H9 (cell line): Measurements from ENCODE around the gene ARHGAP10. TPM values are rescaled to one million over a fixed set of nuclear protein-coding genes. Genes with fewer than 3 reads are reported as not detected.

Source experiments
- DNase-seq: peaks from one replicate; pipeline ENCODE4 v3.0.0-alpha.2; 2017
- H2AFZ ChIP-seq: one replicate; pipeline ENCODE4 v1.6.1; 2013; ENCODE audit warnings: mild to moderate bottlenecking, low read length, control low read depth, moderate library complexity
- H2AK5ac ChIP-seq: 2 replicates; pipeline ENCODE4 v1.6.1; 2013; ENCODE audit warnings: low read length, control low read depth, mixed read lengths; ENCODE audit not compliant: insufficient read length
- H2BK120ac ChIP-seq: one replicate; pipeline ENCODE4 v1.6.1; 2013; ENCODE audit warnings: low read depth, mild to moderate bottlenecking, low read length, control low read depth, inconsistent platforms; ENCODE audit not compliant: poor library complexity, severe bottlenecking
- H2BK12ac ChIP-seq: 2 replicates; pipeline ENCODE4 v1.6.1; 2013; ENCODE audit warnings: low read length, control low read depth, mixed read lengths, low read depth; ENCODE audit not compliant: insufficient read length
- H2BK15ac ChIP-seq: 2 replicates; pipeline ENCODE4 v1.6.1; 2013; ENCODE audit warnings: low read depth, low read length, control low read depth
- H2BK20ac ChIP-seq: one replicate; pipeline ENCODE4 v1.6.1; 2013; ENCODE audit warnings: low read depth, mild to moderate bottlenecking, low read length, control low read depth, inconsistent platforms; ENCODE audit not compliant: poor library complexity, severe bottlenecking
- H2BK5ac ChIP-seq: 2 replicates; pipeline ENCODE4 v1.6.1; 2013; ENCODE audit warnings: low read length, control low read depth, mixed read lengths; ENCODE audit not compliant: insufficient read length
- H3K14ac ChIP-seq: 2 replicates; pipeline ENCODE4 v1.6.1; 2013; ENCODE audit warnings: low read length, control low read depth; ENCODE audit not compliant: insufficient read depth
- H3K18ac ChIP-seq: 2 replicates; pipeline ENCODE4 v1.6.1; 2013; ENCODE audit warnings: low read depth, mild to moderate bottlenecking, mixed read lengths, low read length, control low read depth; ENCODE audit not compliant: insufficient read length
- H3K23ac ChIP-seq: 2 replicates; pipeline ENCODE4 v1.6.1; 2013; ENCODE audit warnings: low read length, control low read depth, mixed read lengths, low read depth; ENCODE audit not compliant: insufficient read length
- H3K23me2 ChIP-seq: 2 replicates; pipeline ENCODE4 v1.6.1; 2013; ENCODE audit warnings: low read depth, mild to moderate bottlenecking, mixed read lengths, low read length, control low read depth; ENCODE audit not compliant: insufficient read length, poor library complexity, severe bottlenecking
- H3K27ac ChIP-seq: 2 replicates; pipeline ENCODE4 v1.5.1; 2013; ENCODE audit warnings: low read length, control low read depth, mixed read lengths, low read depth; ENCODE audit not compliant: insufficient read length
- H3K27me3 ChIP-seq: 2 replicates; pipeline ENCODE4 v1.6.1; 2013; ENCODE audit warnings: low read length, control low read depth, inconsistent platforms; ENCODE audit not compliant: insufficient read depth
- H3K4ac ChIP-seq: 2 replicates; pipeline ENCODE4 v1.6.1; 2013; ENCODE audit warnings: low read depth, mild to moderate bottlenecking, control low read depth, inconsistent platforms, low read length, moderate library complexity
- H3K4me1 ChIP-seq: 2 replicates; pipeline ENCODE4 v1.6.1; 2013; ENCODE audit warnings: low read length, control low read depth, inconsistent platforms; ENCODE audit not compliant: insufficient read depth
- H3K4me2 ChIP-seq: 2 replicates; pipeline ENCODE4 v1.6.1; 2013; ENCODE audit warnings: low read length, control low read depth, mixed read lengths; ENCODE audit not compliant: insufficient read length, insufficient read depth
- H3K56ac ChIP-seq: 2 replicates; pipeline ENCODE4 v1.6.1; 2013; ENCODE audit warnings: low read depth, mild to moderate bottlenecking, mixed read lengths, low read length, control low read depth; ENCODE audit not compliant: insufficient read length
- H3K79me1 ChIP-seq: 2 replicates; pipeline ENCODE4 v1.6.1; 2013; ENCODE audit warnings: low read depth, mild to moderate bottlenecking, moderate library complexity, low read length, control low read depth, inconsistent platforms; ENCODE audit not compliant: insufficient read depth, poor library complexity, severe bottlenecking
- H3K79me2 ChIP-seq: 2 replicates; pipeline ENCODE4 v1.6.1; 2013; ENCODE audit warnings: low read length, control low read depth, inconsistent platforms; ENCODE audit not compliant: insufficient read depth
- H3K9ac ChIP-seq: 2 replicates; pipeline ENCODE4 v1.6.1; 2013; ENCODE audit warnings: low read length, control low read depth, mixed read lengths; ENCODE audit not compliant: insufficient read length; ENCODE audit errors: extremely low read depth
- H3K9me3 ChIP-seq: one replicate; pipeline ENCODE4 v1.6.1; 2013; ENCODE audit warnings: low read depth, low read length, inconsistent platforms; ENCODE audit not compliant: control insufficient read depth
- H3T11ph ChIP-seq: one replicate; pipeline ENCODE4 v1.6.1; 2013; ENCODE audit warnings: mild to moderate bottlenecking, low read length, control low read depth, inconsistent platforms
- H4K20me1 ChIP-seq: one replicate; pipeline ENCODE4 v1.6.1; 2013; ENCODE audit not compliant: control insufficient read depth, insufficient read length, insufficient read depth
- H4K5ac ChIP-seq: 2 replicates; pipeline ENCODE4 v1.6.1; 2013; ENCODE audit warnings: low read depth, mild to moderate bottlenecking, mixed read lengths, low read length, control low read depth; ENCODE audit not compliant: insufficient read length
- H4K8ac ChIP-seq: replicated peaks from 2 replicates; pipeline ENCODE4 v1.6.1; 2013; ENCODE audit warnings: low read length, control low read depth, mixed read lengths, low read depth; ENCODE audit not compliant: insufficient read length
- H4K91ac ChIP-seq: 2 replicates; pipeline ENCODE4 v1.6.1; 2013; ENCODE audit warnings: low read depth, mild to moderate bottlenecking, moderate library complexity, mixed read lengths, low read length, control low read depth; ENCODE audit not compliant: insufficient read length
- H3K27ac Mint-ChIP-seq, 3 experiments: 2 replicates in 2 of 3; 3 replicates in 1 of 3; pipeline ENCODE4 v1.8.0; 2020 to 2021; ENCODE audit warnings: mixed read lengths in 3 of 3, mild to moderate bottlenecking in 1 of 3, moderate library complexity in 1 of 3
- H3K27me3 Mint-ChIP-seq: 2 replicates; pipeline ENCODE4 v1.8.0; 2021; ENCODE audit warnings: low read depth, mild to moderate bottlenecking, moderate library complexity, mixed read lengths
- H3K36me3 Mint-ChIP-seq, 3 experiments: 2 replicates in 2 of 3; 3 replicates in 1 of 3; pipeline ENCODE4 v1.8.0; 2020 to 2021; ENCODE audit warnings: low read depth in 3 of 3, mixed read lengths in 3 of 3; ENCODE audit not compliant: insufficient read depth in 1 of 3
- H3K4me1 Mint-ChIP-seq, 2 experiments: 2 replicates each; pipeline ENCODE4 v1.8.0; 2020; ENCODE audit warnings: mixed read lengths in 2 of 2
- H3K4me3 Mint-ChIP-seq, 2 experiments: 2 replicates in 1 of 2; 3 replicates in 1 of 2; pipeline ENCODE4 v1.8.0; 2020 to 2021; ENCODE audit warnings: mild to moderate bottlenecking in 2 of 2, mixed read lengths in 2 of 2, moderate library complexity in 1 of 2
- H3K9me3 Mint-ChIP-seq, 2 experiments: 2 replicates in 1 of 2; 3 replicates in 1 of 2; pipeline ENCODE4 v1.8.0; 2020; ENCODE audit warnings: mild to moderate bottlenecking in 2 of 2, mixed read lengths in 2 of 2, moderate library complexity in 1 of 2
- CTCF ChIP-seq: fragments of 200-600 bp; sonication (generic); conservative IDR thresholded peaks from 3 replicates; pipeline ENCODE4 v1.8.0; 2021; ENCODE audit warnings: antibody characterized with exemption, mild to moderate bottlenecking
- WGBS: extraction: QIAGEN DNeasy Blood & Tissue Kit; methylation state at CpG from one replicate; pipeline ENCODE4 v1.1.7; 2013; ENCODE audit warnings: missing lambda C conversion rate, low lambda C conversion rate, mixed read lengths; ENCODE audit not compliant: insufficient read length; ENCODE audit errors: extremely low coverage; 5-methylcytosine and 5-hydroxymethylcytosine counted together
- total RNA-seq: library from RNA; stranded (reverse); gene quantifications from 2 replicates; pipeline ENCODE4 v1.2.1, GENCODE V29; 2021

Gene ARHGAP10
- total RNA-seq, 1 experiment from 2014 or later = 7.8 TPM

- Mint-ChIP-seq H3K4me1 (peaks cover 14 to 15% of the 10 kb centered on the region in 2 experiments), H3K27me3 (no peaks in the 10 kb centered on the region), H3K4me3 (no peak overlapping the region), H3K36me3 (peaks cover 4 to 5% (median 4%) of the 10 kb centered on the region in 3 experiments; a peak in 5 of 7 replicates), H3K27ac (no peak overlapping the region), H3K9me3 (peaks cover 0 to 3% of the 10 kb centered on the region in 2 experiments; a peak in 3 of 5 replicates)
- H4K20me1 ChIP-seq = no peaks in the 10 kb centered on the region
- no peaks in the 10 kb centered on the region for H3K79me1 ChIP-seq
- no peaks in the 10 kb centered on the region for H3K9me3 ChIP-seq
- H3T11ph ChIP-seq = no peak overlapping the region
- H3K27ac ChIP-seq = no peak overlapping the region
- no peak overlapping the region for H3K23ac ChIP-seq
- no peak overlapping the region for H2BK120ac ChIP-seq
- H4K8ac ChIP-seq = no peak overlapping the region
- no peaks in the 10 kb centered on the region for H3K79me2 ChIP-seq
- H2BK15ac ChIP-seq = no peak overlapping the region
- no peak for DNase-seq
- no peak overlapping the region for H4K91ac ChIP-seq
- H2BK20ac ChIP-seq = no peak overlapping the region
- no peak overlapping the region for H4K5ac ChIP-seq
- WGBS = no CpG with 5 or more reads among the region's 3 CpGs
- no peak overlapping the region for H2BK5ac ChIP-seq
- H3K56ac ChIP-seq = no peak overlapping the region
- no peak overlapping the region for H3K4me2 ChIP-seq
- no peaks in the 10 kb centered on the region; the same call in 1 of the 2 replicates for H3K4me1 ChIP-seq
- no peaks in the 10 kb centered on the region for H3K23me2 ChIP-seq
- TF ChIP-seq CTCF = no peak
- no peak overlapping the region for H3K18ac ChIP-seq
- H3K4ac ChIP-seq = no peak overlapping the region
- no peaks in the 10 kb centered on the region for H3K27me3 ChIP-seq
- no peak overlapping the region for H2AK5ac ChIP-seq
- H2BK12ac ChIP-seq = no peak overlapping the region
- no peak overlapping the region for H3K14ac ChIP-seq
- H3K9ac ChIP-seq = no peak overlapping the region
- H2AFZ ChIP-seq = no peak overlapping the region
Observed at GRCh38 chr4:147980586-147980985, 248.7 kb downstream of the ARHGAP10 start.
